ENCODE results near the gene VMP1.
A peak's percentile ranks its signal among the peaks of the same experiment; 100 is the strongest.

The VMP1 gene

GRCh38 chr17:59711936-59712335 is 4.5 kb downstream of the VMP1 start:
- no peak for DNase-seq (ENCODE audit: low spot score)

GRCh38 chr17:59712862-59713261 is 5.4 kb downstream of the VMP1 start:
- no peak for DNase-seq (ENCODE audit: low spot score)

GRCh38 chr17:59714255-59714654 is 6.8 kb downstream of the VMP1 start:
- no peak for DNase-seq (ENCODE audit: low spot score)

GRCh38 chr17:59716427-59716826 is 9.0 kb downstream of the VMP1 start:
- no peak for DNase-seq (ENCODE audit: low spot score)

GRCh38 chr17:59719526-59719925 is 12.1 kb downstream of the VMP1 start:
- DNase-seq (ENCODE audit: low spot score): peak; percentile 43

- no peak for DNase-seq (ENCODE audit: low spot score)
Measured at GRCh38 chr17:59722623-59723022, 15.2 kb downstream of the VMP1 start.

GRCh38 chr17:59723041-59723440 is 15.6 kb downstream of the VMP1 start:
- no peak for DNase-seq (ENCODE audit: low spot score)

- no peak for DNase-seq (ENCODE audit: low spot score)
Measured at GRCh38 chr17:59723607-59724006, 16.2 kb downstream of the VMP1 start.

GRCh38 chr17:59725691-59726090 is 18.2 kb downstream of the VMP1 start:
- no peak for DNase-seq (ENCODE audit: low spot score)

- no peak for DNase-seq (ENCODE audit: low spot score)
Measured at GRCh38 chr17:59727817-59728533, 20.5 kb downstream of the VMP1 start.

- DNase-seq (ENCODE audit: low spot score): no peak
Measured at GRCh38 chr17:59730268-59730834, 22.9 kb downstream of the VMP1 start.

GRCh38 chr17:59733697-59734096 is 26.2 kb downstream of the VMP1 start:
- DNase-seq (ENCODE audit: low spot score): no peak

GRCh38 chr17:59734226-59734625 is 26.8 kb downstream of the VMP1 start:
- no peak for DNase-seq (ENCODE audit: low spot score)

GRCh38 chr17:59737324-59737723 is 29.9 kb downstream of the VMP1 start:
- no peak for DNase-seq (ENCODE audit: low spot score)

GRCh38 chr17:59743842-59744241 is 36.4 kb downstream of the VMP1 start:
- DNase-seq (ENCODE audit: low spot score): no peak

- DNase-seq (ENCODE audit: low spot score): no peak
Measured at GRCh38 chr17:59745040-59745439, 37.6 kb downstream of the VMP1 start.

- no peak for DNase-seq (ENCODE audit: low spot score)
Measured at GRCh38 chr17:59746849-59747445, 39.5 kb downstream of the VMP1 start.

- no peak for DNase-seq (ENCODE audit: low spot score)
Measured at GRCh38 chr17:59748591-59748990, 41.1 kb downstream of the VMP1 start.

GRCh38 chr17:59751955-59752413 is 44.5 kb downstream of the VMP1 start:
- DNase-seq (ENCODE audit: low spot score): no peak

- DNase-seq (ENCODE audit: low spot score): no peak
Measured at GRCh38 chr17:59752446-59752845, 45.0 kb downstream of the VMP1 start.

- DNase-seq (ENCODE audit: low spot score): no peak
Measured at GRCh38 chr17:59752922-59753321, 45.5 kb downstream of the VMP1 start.

- DNase-seq (ENCODE audit: low spot score): peak; percentile 86
Measured at GRCh38 chr17:59753522-59754467, 46.3 kb downstream of the VMP1 start.
